ENCODE measurements around the gene JPH2. TPM values are rescaled to one million over a fixed set of nuclear protein-coding genes. Genes with fewer than 3 reads are reported as not detected.
A peak's percentile ranks its signal among the peaks of the same experiment; 100 is the strongest.

The JPH2 gene
- total RNA-seq, 2 experiments from 2014 or later = not detected

DNA sequence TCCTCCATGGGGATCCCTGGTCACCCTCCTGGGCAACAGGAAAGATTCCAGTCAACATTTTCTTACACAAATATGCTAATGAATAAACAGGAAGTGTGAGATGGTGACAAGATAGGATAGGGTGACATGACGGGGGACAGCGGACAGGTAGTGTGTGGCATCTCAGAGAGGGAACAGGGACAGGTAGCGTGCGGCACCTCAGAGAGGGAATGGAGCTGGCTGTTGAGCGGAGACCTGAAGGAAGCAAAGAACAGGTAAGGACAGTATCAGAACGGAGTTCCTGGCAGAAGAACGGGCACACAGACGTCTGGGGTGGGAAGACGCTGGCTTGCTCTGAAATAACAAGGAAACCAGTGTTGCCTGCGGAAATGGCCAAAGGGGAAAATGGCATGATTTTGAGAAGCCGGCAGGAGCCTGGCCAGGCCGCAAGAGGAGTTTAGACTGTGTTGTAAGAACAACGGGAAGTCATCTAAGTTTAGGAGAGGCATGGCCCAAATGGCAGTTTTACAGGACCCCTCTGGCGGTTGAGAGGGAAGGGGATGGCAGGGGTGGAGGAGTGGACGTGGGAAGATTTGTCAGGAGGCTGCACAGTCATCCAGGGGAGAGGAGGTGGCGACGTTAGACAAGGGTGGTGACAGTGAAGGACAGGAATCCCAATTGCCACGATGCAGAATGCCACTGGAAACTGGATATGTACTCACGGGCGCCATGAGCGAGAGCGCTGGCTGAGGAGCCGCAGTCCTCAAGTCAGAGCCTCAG, 111.6 kb downstream of the JPH2 start:
- Mint-ChIP-seq H3K27ac (no peak overlapping the region), H3K4me3 (no peak overlapping the region), H3K27me3 (no peaks in the 10 kb centered on the region), H3K9me3 (no peaks in the 10 kb centered on the region), H3K4me1 (ENCODE audit: low read depth) (peaks cover 37% of the 10 kb centered on the region), H3K36me3 (no peaks in the 10 kb centered on the region)
- DNase-seq = no peak
- POLR2A ChIA-PET = no interaction called here
- CTCF ChIA-PET = no interaction called here
- intact Hi-C loops (cut with micrococcal nuclease) = loop anchor here (10.0 kb wide), 1 partner anchor 161 kb away; the partner anchor contains the start of gene TOX2

DNA sequence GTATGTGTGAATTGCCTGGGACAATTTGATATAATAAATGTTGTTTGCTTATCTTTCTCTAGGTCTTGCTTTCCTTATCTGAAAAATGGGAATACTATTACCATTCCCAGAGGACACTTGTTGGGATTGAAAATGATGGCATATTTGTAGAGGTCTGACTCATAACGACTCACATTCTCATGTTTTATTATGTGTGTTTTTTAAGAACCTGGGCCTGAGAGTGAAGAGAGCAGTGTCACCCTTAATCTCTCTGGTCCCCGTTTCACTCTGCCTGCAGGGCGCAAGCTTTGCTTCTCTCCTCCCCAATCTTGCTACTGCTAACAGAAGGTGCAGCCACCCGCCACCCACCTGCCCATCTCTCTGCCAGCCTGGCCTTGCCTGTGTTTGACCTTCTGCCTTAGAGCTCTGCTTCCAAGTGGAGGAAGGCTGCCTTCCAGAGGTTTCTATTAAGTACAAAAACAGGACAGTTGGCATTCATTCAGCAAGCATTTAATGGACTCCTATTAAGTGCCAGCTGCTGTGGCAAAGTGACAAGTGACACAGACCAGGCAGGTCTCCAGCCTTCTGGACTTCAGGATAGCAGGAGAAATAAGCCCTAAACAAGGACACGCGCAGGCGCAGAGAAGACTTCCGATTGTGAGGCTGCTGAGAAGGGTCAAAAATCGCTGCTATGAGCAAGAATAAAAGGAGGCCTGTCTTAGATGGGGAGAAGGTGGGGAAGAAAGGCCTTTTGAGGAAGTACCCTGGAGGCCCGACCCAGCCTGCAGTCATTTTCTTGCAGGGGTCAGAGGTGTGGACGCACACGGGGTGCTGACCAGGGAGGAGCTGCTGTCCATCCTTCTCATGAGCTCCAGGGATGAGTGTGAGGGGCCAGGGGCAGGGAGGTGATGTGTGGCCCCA, 112.5 kb downstream of the JPH2 start:
- Mint-ChIP-seq H3K4me3 (no peak overlapping the region), H3K27ac (no peak overlapping the region), H3K27me3 (no peaks in the 10 kb centered on the region), H3K4me1 (ENCODE audit: low read depth) (peaks cover 44% of the 10 kb centered on the region), H3K9me3 (no peaks in the 10 kb centered on the region), H3K36me3 (no peaks in the 10 kb centered on the region)
- POLR2A ChIA-PET = no interaction called here
- CTCF ChIA-PET = interaction anchor here (1.0 kb wide), 2 partner anchors 91 to 324 kb away, joined by 3 to 5 read pairs; no protein-coding TSS in a partner anchor
- intact Hi-C loops (cut with micrococcal nuclease) = loop anchor here (5.0 to 10.0 kb wide), 3 partner anchors 117 to 617 kb away; partner anchors contain the start of genes SRSF6 and TOX2
- no peak for DNase-seq

- no peak overlapping the region for H3K27ac Mint-ChIP-seq
- DNase-seq = no peak
- H3K4me3 Mint-ChIP-seq = no peak overlapping the region
- intact Hi-C loops (cut with micrococcal nuclease) = loop anchor here (5.0 to 10.0 kb wide), 3 partner anchors 116 to 616 kb away; partner anchors contain the start of genes SRSF6 and TOX2
- no peaks in the 10 kb centered on the region for H3K36me3 Mint-ChIP-seq
- POLR2A ChIA-PET = interaction anchor here (0.7 kb wide), 1 partner anchor 384 kb away, joined by 3 read pairs; no protein-coding TSS in a partner anchor
- H3K4me1 Mint-ChIP-seq (ENCODE audit: low read depth) = peaks cover 52% of the 10 kb centered on the region
- CTCF ChIA-PET = interaction anchor here (1.0 kb wide), 1 partner anchor 90 kb away, joined by 3 read pairs; no protein-coding TSS in a partner anchor
- H3K9me3 Mint-ChIP-seq = no peaks in the 10 kb centered on the region
- H3K27me3 Mint-ChIP-seq = no peaks in the 10 kb centered on the region
Observed at GRCh38 chr20:44073675-44074071, 113.3 kb downstream of the JPH2 start.

DNA sequence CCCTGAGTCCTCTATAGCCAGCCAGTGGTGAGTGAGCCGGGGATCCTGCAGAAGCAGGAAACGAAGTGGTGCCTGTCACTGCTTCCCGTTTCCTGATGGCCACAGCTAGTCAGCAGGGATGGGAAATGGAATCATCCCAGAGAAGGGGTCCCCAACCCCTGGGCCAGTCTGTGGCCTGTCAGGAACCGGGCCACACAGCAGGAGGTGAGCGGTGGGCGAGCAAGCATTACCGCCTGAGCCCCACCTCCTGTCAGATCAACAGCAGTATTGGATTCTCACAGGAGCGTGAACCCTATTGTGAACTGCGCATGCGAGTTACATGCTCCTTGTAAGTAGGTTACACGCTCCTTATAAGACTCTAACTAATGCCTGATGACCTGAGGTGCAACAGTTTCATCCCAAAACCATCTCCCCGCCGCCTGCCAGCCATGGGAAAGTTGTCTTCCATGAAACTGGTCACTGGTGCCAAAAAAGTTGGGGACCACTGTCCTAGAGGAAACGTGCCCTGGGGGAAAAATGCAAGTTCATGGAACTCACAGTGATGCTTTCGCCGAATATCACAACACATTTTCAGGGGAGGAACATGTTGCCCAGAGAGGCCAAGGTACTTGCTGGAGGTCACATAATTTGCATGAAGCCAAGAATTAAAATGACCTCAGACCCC, 113.8 kb downstream of the JPH2 start:
- Mint-ChIP-seq H3K9me3 (no peaks in the 10 kb centered on the region), H3K36me3 (no peaks in the 10 kb centered on the region), H3K4me3 (no peak overlapping the region), H3K27ac (no peak overlapping the region), H3K4me1 (ENCODE audit: low read depth) (peaks cover 57% of the 10 kb centered on the region), H3K27me3 (no peaks in the 10 kb centered on the region)
- POLR2A ChIA-PET = interaction anchor here (0.7 to 1.0 kb wide), 2 partner anchors 322 to 383 kb away, joined by 3 read pairs; no protein-coding TSS in a partner anchor
- intact Hi-C loops (cut with micrococcal nuclease) = loop anchor here (5.0 to 10.0 kb wide), 3 partner anchors 116 to 616 kb away; partner anchors contain the start of genes SRSF6 and TOX2
- no peak for DNase-seq
- CTCF ChIA-PET = no interaction called here

- H3K4me1 Mint-ChIP-seq (ENCODE audit: low read depth) = peaks cover 59% of the 10 kb centered on the region
- H3K9me3 Mint-ChIP-seq = no peaks in the 10 kb centered on the region
- ChIA-PET CTCF (interaction anchor here (0.9 kb wide), 1 partner anchor 8 kb away, joined by 5 read pairs; no protein-coding TSS in a partner anchor), POLR2A (interaction anchor here (1.0 kb wide), 1 partner anchor 321 kb away, joined by 3 read pairs; no protein-coding TSS in a partner anchor)
- H3K36me3 Mint-ChIP-seq = no peaks in the 10 kb centered on the region
- DNase-seq = no peak
- no peak overlapping the region for H3K4me3 Mint-ChIP-seq
- intact Hi-C loops (cut with micrococcal nuclease) = loop anchor here (5.0 to 10.0 kb wide), 3 partner anchors 115 to 615 kb away; partner anchors contain the start of genes SRSF6 and TOX2
- no peaks in the 10 kb centered on the region for H3K27me3 Mint-ChIP-seq
- no peak overlapping the region for H3K27ac Mint-ChIP-seq
Observed at GRCh38 chr20:44072384-44072783, 114.6 kb downstream of the JPH2 start.

GRCh38 chr20:44071526-44072111, 115.4 kb downstream of the JPH2 start:
- no peak overlapping the region for H3K4me3 Mint-ChIP-seq
- POLR2A ChIA-PET = no interaction called here
- H3K27me3 Mint-ChIP-seq = no peaks in the 10 kb centered on the region
- no peaks in the 10 kb centered on the region for H3K9me3 Mint-ChIP-seq
- H3K27ac Mint-ChIP-seq = no peak overlapping the region
- intact Hi-C loops (cut with micrococcal nuclease) = loop anchor here (5.0 to 10.0 kb wide), 3 partner anchors 114 to 614 kb away; partner anchors contain the start of genes SRSF6 and TOX2
- H3K4me1 Mint-ChIP-seq (ENCODE audit: low read depth) = peaks cover 59% of the 10 kb centered on the region
- DNase-seq = no peak
- H3K36me3 Mint-ChIP-seq = no peaks in the 10 kb centered on the region
- CTCF ChIA-PET = interaction anchor here (0.9 to 1.4 kb wide), 2 partner anchors 9 to 88 kb away, joined by 5 to 6 read pairs; no protein-coding TSS in a partner anchor

- H3K27ac Mint-ChIP-seq = no peak overlapping the region
- no peaks in the 10 kb centered on the region for H3K9me3 Mint-ChIP-seq
- intact Hi-C loops (cut with micrococcal nuclease) = loop anchor here (5.0 to 10.0 kb wide), 3 partner anchors 114 to 614 kb away; partner anchors contain the start of genes SRSF6 and TOX2
Observed at GRCh38 chr20:44071057-44071456, 115.9 kb downstream of the JPH2 start.

DNA sequence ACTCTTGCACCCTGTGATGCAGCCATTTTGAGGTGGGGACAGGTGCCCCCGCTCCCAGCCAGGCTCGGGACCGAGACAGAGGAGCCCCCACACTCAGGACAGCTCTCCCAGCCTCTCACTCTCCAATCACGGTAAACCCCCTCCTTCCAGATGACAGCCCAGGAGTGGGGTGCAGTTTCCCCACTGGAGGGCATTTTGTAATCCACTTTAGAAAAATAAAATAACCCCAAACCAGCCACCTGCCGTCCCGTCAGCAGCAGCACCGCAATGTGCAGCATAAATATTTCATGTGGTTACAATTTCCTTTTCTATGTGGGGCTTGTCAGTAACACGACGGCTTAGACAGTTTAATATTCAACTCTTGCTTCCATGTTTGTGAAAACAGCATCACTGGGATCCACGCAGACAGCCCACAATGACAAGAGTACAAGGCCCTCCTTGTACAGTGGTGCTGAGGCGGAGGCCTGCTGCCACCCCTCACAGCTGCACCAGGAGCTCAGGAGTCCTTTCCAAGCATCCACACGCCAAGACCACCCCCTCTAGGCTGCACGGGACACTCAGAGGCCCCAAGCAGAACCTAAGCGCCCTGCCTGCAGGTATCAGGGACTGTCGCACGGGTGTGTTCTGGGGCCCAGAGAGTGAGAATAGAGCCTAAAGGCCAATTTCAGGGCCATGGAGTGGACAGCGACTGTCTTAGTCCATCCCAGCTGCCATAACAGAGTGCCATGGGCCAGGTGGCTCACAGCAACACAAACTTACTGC, 116.7 kb downstream of the JPH2 start:
- POLR2A ChIA-PET = no interaction called here
- DNase-seq = peak; percentile 52
- intact Hi-C loops (cut with micrococcal nuclease) = loop anchor here (5.0 to 10.0 kb wide), 3 partner anchors 113 to 613 kb away; partner anchors contain the start of genes SRSF6 and TOX2

More at GRCh38 chr20:44071057-44071456, 115.9 kb downstream of the JPH2 start:
- Mint-ChIP-seq H3K4me3 (no peak overlapping the region), H3K36me3 (no peaks in the 10 kb centered on the region), H3K4me1 (ENCODE audit: low read depth) (peaks cover 59% of the 10 kb centered on the region), H3K27me3 (no peaks in the 10 kb centered on the region)
- POLR2A ChIA-PET = no interaction called here
- DNase-seq = no peak
- CTCF ChIA-PET = interaction anchor here (1.4 kb wide), 1 partner anchor 88 kb away, joined by 6 read pairs; no protein-coding TSS in a partner anchor

DNA sequence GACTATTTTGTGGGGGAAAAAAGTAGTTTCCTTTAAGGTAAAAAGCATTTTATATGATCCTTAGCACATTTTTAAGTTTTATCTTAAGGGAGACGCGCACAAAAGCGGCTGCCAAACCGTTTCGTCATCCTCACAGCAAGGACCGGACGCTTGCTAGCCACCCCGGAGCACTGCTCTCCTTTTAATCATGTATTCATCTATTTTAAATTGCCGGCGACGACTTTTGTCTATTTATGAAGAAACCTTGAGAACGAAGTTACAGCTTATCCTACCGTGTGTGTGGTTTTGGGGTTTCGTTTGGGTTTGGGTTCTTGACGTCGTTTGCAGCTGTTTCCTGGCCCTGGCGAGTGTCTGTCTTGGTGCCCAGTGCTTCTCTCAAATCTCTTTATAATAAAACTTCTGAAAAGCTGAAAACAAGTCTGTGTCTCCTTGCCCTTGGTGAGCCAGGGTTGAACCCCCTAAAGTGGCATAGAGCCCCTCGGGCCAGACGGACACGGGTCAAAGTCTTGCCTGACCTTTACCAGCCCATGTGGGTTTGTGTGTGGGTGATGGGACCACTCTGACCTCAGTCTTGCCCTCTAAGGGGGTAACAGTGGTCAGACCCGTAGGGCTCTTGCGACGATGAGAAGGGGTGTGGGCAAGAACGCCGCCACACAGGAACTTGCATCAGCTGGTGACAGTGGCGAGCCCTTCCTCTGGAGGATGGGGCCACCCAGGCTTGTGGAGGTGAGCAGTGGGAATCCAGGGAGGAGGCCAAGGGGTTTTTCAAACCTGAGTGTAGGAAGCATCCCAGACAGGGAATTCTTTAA, 117.6 kb downstream of the JPH2 start:
- peak overlapping the region; percentile 84 for H3K27ac Mint-ChIP-seq
- peaks cover 50% of the 10 kb centered on the region for H3K4me1 Mint-ChIP-seq (ENCODE audit: low read depth)
- peak overlapping the region; percentile 65 for H3K4me3 Mint-ChIP-seq
- ChIA-PET POLR2A (no interaction called here), CTCF (interaction anchor here (1.0 to 1.8 kb wide), 6 partner anchors 11 to 347 kb away, joined by 3 to 12 read pairs (median 4); no protein-coding TSS in a partner anchor)
- DNase-seq = peak; percentile 74
- intact Hi-C loops (cut with micrococcal nuclease) = loop anchor here (1.0 to 10.0 kb wide), 6 partner anchors 87 to 612 kb away; partner anchors contain the start of genes IFT52, SRSF6 and TOX2
- no peaks in the 10 kb centered on the region for H3K9me3 Mint-ChIP-seq
- H3K27me3 Mint-ChIP-seq = no peaks in the 10 kb centered on the region
- H3K36me3 Mint-ChIP-seq = no peaks in the 10 kb centered on the region

More for the DNA sequence above, 116.7 kb downstream of the JPH2 start:
- Mint-ChIP-seq H3K9me3 (no peaks in the 10 kb centered on the region), H3K4me3 (peak overlapping the region; percentile 65), H3K27me3 (no peaks in the 10 kb centered on the region), H3K4me1 (ENCODE audit: low read depth) (peaks cover 59% of the 10 kb centered on the region), H3K27ac (peak overlapping the region; percentile 84), H3K36me3 (no peaks in the 10 kb centered on the region)
- CTCF ChIA-PET = interaction anchor here (1.0 to 1.8 kb wide), 4 partner anchors 11 to 348 kb away, joined by 3 to 12 read pairs (median 6); no protein-coding TSS in a partner anchor
